ENCODE measurements around the gene BNIPL.

GRCh38 chr1:150987924-150988323 lies 48.5 kb upstream of the BNIPL start:
- no peak for TF ChIP-seq POLR2A (IDR thresholded peaks at IDR 0.05)
- TF ChIP-seq, protein P1, sequence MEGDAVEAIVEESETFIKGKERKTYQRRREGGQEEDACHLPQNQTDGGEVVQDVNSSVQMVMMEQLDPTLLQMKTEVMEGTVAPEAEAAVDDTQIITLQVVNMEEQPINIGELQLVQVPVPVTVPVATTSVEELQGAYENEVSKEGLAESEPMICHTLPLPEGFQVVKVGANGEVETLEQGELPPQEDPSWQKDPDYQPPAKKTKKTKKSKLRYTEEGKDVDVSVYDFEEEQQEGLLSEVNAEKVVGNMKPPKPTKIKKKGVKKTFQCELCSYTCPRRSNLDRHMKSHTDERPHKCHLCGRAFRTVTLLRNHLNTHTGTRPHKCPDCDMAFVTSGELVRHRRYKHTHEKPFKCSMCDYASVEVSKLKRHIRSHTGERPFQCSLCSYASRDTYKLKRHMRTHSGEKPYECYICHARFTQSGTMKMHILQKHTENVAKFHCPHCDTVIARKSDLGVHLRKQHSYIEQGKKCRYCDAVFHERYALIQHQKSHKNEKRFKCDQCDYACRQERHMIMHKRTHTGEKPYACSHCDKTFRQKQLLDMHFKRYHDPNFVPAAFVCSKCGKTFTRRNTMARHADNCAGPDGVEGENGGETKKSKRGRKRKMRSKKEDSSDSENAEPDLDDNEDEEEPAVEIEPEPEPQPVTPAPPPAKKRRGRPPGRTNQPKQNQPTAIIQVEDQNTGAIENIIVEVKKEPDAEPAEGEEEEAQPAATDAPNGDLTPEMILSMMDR (IDR thresholded peaks at IDR 0.05): no peak
